Gastrocnemius medialis (tissue), 4 donors: ENCODE measurements around the gene FRMPD4.

Experiments
- POLR2A ChIP-seq, 2 donors: fragments of 450-650 bp; IDR thresholded peaks; one replicate each; pipeline ENCODE4 v1.6.1; 2017; ENCODE audit warnings: antibody characterized with exemption in 2 of 2, mild to moderate bottlenecking in 2 of 2, moderate library complexity in 2 of 2
- TF ChIP-seq, protein P1 (sequence below), 5 experiments: fragments of 450-650 bp in 3 of 5; fragments of 200-600 bp in 2 of 5; sonication (generic) in 2 of 5; IDR thresholded peaks in 4 of 5; conservative IDR thresholded peaks in 1 of 5; 1 replicate in 4 of 5; 2 replicates in 1 of 5; pipeline ENCODE4 v1.5.1; 2016 to 2019; ENCODE audit warnings: antibody characterized with exemption in 5 of 5, mild to moderate bottlenecking in 3 of 5, moderate library complexity in 3 of 5

GRCh38 chrX:12700745-12701144 lies 562.5 kb downstream of the FRMPD4 start:
- TF ChIP-seq, protein P1, sequence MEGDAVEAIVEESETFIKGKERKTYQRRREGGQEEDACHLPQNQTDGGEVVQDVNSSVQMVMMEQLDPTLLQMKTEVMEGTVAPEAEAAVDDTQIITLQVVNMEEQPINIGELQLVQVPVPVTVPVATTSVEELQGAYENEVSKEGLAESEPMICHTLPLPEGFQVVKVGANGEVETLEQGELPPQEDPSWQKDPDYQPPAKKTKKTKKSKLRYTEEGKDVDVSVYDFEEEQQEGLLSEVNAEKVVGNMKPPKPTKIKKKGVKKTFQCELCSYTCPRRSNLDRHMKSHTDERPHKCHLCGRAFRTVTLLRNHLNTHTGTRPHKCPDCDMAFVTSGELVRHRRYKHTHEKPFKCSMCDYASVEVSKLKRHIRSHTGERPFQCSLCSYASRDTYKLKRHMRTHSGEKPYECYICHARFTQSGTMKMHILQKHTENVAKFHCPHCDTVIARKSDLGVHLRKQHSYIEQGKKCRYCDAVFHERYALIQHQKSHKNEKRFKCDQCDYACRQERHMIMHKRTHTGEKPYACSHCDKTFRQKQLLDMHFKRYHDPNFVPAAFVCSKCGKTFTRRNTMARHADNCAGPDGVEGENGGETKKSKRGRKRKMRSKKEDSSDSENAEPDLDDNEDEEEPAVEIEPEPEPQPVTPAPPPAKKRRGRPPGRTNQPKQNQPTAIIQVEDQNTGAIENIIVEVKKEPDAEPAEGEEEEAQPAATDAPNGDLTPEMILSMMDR (IDR thresholded peaks at IDR 0.05 in 4 of 5, conservative IDR thresholded peaks at IDR 0.05 in 1 of 5): no peak
- no peak for TF ChIP-seq POLR2A (IDR thresholded peaks at IDR 0.05)
